ENCODE measurements around the gene TYRO3. TPM values are rescaled to one million over a fixed set of nuclear protein-coding genes. Genes with fewer than 3 reads are reported as not detected.

Gene TYRO3
- polyA plus RNA-seq, 1 of the 3 experiments (the other 2 are of a cell fraction) = 8.7 TPM

- ChIA-PET POLR2A (no interaction called here), CTCF (interaction anchor here (4.4 kb wide), 1 partner anchor 133 kb away, joined by 13 read pairs; no protein-coding TSS in a partner anchor)
- no peaks in the 10 kb centered on the region for H3F3A ChIP-seq (replicated peaks; ENCODE audit: insufficient read depth)
- H3K4me1 ChIP-seq (ENCODE audit: control insufficient read depth in 1 of 2, insufficient read depth in 2 of 2, low read depth in 1 of 2, low read length in 1 of 2) = no peaks in the 10 kb centered on the region
- no peak overlapping the region for H3K27ac ChIP-seq (ENCODE audit: low read depth in 2 of 2, low read length in 1 of 2)
- no peaks in the 10 kb centered on the region for H4K20me1 ChIP-seq (ENCODE audit: insufficient read depth)
- no peak overlapping the region for H3K9ac ChIP-seq
- DNase-seq = no peak
- no peaks in the 10 kb centered on the region for H3K9me2 ChIP-seq
- no peaks in the 10 kb centered on the region for H3K79me2 ChIP-seq (ENCODE audit: insufficient read depth)
- H3K27me3 ChIP-seq (ENCODE audit: insufficient read depth) = no peaks in the 10 kb centered on the region; the same call in 1 of the 2 replicates
- H3K9me3 ChIP-seq = no peaks in the 10 kb centered on the region
- TF ChIP-seq TAF1 (IDR thresholded peaks at IDR 0.05; ENCODE audit: borderline replicate concordance, low read depth, low read length) (no peak), FOXM1 (IDR thresholded peaks at IDR 0.05; ENCODE audit: low read depth) (no peak), CHD2 (IDR thresholded peaks at IDR 0.05; ENCODE audit: low read length, partially characterized antibody) (no peak), TEAD4 (IDR thresholded peaks at IDR 0.05; ENCODE audit: borderline replicate concordance, insufficient read depth) (no peak), NRF1 (IDR thresholded peaks at IDR 0.05; ENCODE audit: low read depth, low read length) (no peak), RXRA (IDR thresholded peaks at IDR 0.05; ENCODE audit: borderline replicate concordance, low read depth) (no peak), EZH2phosphoT487 (IDR thresholded peaks at IDR 0.05; ENCODE audit: borderline replicate concordance, low read depth) (no peak), POLR2AphosphoS5 (IDR thresholded peaks at IDR 0.05; ENCODE audit: low read depth, low read length) (no peak), JUND (IDR thresholded peaks at IDR 0.05) (no peak)
- TF ChIP-seq, protein P1, sequence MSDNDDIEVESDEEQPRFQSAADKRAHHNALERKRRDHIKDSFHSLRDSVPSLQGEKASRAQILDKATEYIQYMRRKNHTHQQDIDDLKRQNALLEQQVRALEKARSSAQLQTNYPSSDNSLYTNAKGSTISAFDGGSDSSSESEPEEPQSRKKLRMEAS (IDR thresholded peaks at IDR 0.05; ENCODE audit: low read depth) = no peak
- TF ChIP-seq, protein P2, sequence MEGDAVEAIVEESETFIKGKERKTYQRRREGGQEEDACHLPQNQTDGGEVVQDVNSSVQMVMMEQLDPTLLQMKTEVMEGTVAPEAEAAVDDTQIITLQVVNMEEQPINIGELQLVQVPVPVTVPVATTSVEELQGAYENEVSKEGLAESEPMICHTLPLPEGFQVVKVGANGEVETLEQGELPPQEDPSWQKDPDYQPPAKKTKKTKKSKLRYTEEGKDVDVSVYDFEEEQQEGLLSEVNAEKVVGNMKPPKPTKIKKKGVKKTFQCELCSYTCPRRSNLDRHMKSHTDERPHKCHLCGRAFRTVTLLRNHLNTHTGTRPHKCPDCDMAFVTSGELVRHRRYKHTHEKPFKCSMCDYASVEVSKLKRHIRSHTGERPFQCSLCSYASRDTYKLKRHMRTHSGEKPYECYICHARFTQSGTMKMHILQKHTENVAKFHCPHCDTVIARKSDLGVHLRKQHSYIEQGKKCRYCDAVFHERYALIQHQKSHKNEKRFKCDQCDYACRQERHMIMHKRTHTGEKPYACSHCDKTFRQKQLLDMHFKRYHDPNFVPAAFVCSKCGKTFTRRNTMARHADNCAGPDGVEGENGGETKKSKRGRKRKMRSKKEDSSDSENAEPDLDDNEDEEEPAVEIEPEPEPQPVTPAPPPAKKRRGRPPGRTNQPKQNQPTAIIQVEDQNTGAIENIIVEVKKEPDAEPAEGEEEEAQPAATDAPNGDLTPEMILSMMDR (IDR thresholded peaks at IDR 0.05) = no peak
- H3K4me3 ChIP-seq (ENCODE audit: low read depth in 2 of 2, low read length in 1 of 2) = no peak overlapping the region
- H3K4me2 ChIP-seq = no peak overlapping the region
- no peaks in the 10 kb centered on the region for H3K36me3 ChIP-seq (replicated peaks in 1 of 2; ENCODE audit: control insufficient read depth in 1 of 2, insufficient read depth in 2 of 2, low read length in 1 of 2)
- WGBS (ENCODE audit: low lambda C conversion rate) = 88% methylated on average over 5 of the region's 5 CpGs
- no peak overlapping the region for H2AFZ ChIP-seq (ENCODE audit: low read depth)
Measured at GRCh38 chr15:41597787-41598186, 38.8 kb downstream of the TYRO3 start.

DNA sequence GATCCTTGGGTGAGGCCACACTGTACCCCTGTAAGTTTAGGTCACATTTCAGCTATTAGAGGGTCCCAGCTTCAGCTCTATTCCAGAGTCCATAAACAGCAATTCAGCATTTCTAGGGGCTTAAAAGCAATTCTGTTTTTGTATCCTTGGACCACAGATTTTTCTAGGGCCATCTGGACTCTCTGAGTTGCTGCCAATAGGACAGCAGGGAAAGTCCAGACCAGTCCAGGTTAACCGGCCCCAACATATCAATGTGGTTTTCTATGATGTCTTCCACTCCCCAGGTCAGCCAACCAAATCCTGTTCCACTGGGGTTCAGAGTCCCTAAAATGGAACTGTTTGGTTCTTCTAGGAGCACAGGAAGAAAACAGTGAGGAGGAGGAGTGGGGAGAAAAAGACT lies 40.0 kb downstream of the TYRO3 start:
- Histone ChIP-seq H4K20me1 (ENCODE audit: insufficient read depth) (no peaks in the 10 kb centered on the region), H3K27ac (ENCODE audit: low read depth in 2 of 2, low read length in 1 of 2) (no peak overlapping the region), H3K27me3 (ENCODE audit: insufficient read depth) (no peaks in the 10 kb centered on the region), H3K4me2 (no peak overlapping the region), H3K9me3 (no peaks in the 10 kb centered on the region), H3K79me2 (ENCODE audit: insufficient read depth) (no peaks in the 10 kb centered on the region), H3K9me2 (no peaks in the 10 kb centered on the region), H3K4me3 (ENCODE audit: low read depth in 2 of 2, low read length in 1 of 2) (no peak overlapping the region), H3K9ac (no peak overlapping the region), H3F3A (replicated peaks; ENCODE audit: insufficient read depth) (no peaks in the 10 kb centered on the region), H3K36me3 (replicated peaks in 1 of 2; ENCODE audit: control insufficient read depth in 1 of 2, insufficient read depth in 2 of 2, low read length in 1 of 2) (no peaks in the 10 kb centered on the region), H3K4me1 (ENCODE audit: control insufficient read depth in 1 of 2, insufficient read depth in 2 of 2, low read depth in 1 of 2, low read length in 1 of 2) (peaks cover 0 to 2% of the 10 kb centered on the region in 2 experiments; a peak in 1 of 4 replicates), H2AFZ (ENCODE audit: low read depth) (no peak overlapping the region)
- no peak for TF ChIP-seq RCOR1 (IDR thresholded peaks at IDR 0.05; ENCODE audit: low read length)
- TF ChIP-seq EZH2phosphoT487 (IDR thresholded peaks at IDR 0.05; ENCODE audit: borderline replicate concordance, low read depth) = no peak
- TF ChIP-seq, protein P2 (IDR thresholded peaks at IDR 0.05) = no peak
- no peak for TF ChIP-seq FOSL2 (IDR thresholded peaks at IDR 0.05; ENCODE audit: borderline replicate concordance, low read depth)
- TF ChIP-seq, protein P3, sequence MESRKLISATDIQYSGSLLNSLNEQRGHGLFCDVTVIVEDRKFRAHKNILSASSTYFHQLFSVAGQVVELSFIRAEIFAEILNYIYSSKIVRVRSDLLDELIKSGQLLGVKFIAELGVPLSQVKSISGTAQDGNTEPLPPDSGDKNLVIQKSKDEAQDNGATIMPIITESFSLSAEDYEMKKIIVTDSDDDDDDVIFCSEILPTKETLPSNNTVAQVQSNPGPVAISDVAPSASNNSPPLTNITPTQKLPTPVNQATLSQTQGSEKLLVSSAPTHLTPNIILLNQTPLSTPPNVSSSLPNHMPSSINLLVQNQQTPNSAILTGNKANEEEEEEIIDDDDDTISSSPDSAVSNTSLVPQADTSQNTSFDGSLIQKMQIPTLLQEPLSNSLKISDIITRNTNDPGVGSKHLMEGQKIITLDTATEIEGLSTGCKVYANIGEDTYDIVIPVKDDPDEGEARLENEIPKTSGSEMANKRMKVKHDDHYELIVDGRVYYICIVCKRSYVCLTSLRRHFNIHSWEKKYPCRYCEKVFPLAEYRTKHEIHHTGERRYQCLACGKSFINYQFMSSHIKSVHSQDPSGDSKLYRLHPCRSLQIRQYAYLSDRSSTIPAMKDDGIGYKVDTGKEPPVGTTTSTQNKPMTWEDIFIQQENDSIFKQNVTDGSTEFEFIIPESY (IDR thresholded peaks at IDR 0.05; ENCODE audit: borderline replicate concordance, low read depth) = no peak
- ChIA-PET POLR2A (no interaction called here), CTCF (interaction anchor here (1.4 to 4.4 kb wide), 2 partner anchors 41 to 134 kb away, joined by 4 to 13 read pairs; no protein-coding TSS in a partner anchor)
- no peak for DNase-seq
- 95% methylated on average over 1 of the region's 1 CpG for WGBS (ENCODE audit: low lambda C conversion rate)
